Measurements from ENCODE around the gene ELOVL6.
A peak's percentile ranks its signal among the peaks of the same experiment; 100 is the strongest.

The ELOVL6 gene

DNA sequence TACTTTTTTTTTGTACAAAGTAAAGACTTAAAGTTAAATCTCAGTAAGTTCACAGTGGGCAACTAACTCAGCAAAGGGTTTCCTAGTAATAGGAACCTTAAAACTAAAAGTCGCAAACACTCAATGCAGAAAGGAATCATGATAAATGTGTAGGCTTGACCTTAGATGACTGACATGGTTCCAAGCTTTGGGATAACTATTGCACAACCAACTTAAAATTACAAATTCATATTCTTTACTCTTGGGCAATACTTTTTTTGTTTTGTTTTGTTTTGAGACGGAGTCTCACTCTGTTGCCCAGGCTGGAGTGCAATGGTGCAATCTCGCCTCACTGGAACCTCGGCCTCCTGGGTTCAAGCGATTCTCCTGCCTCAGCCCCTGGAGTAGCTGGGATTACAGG, 8.2 kb downstream of the ELOVL6 start:
- no peak for DNase-seq
- H4K5ac ChIP-seq (ENCODE audit: low read length), result no peak overlapping the region
- H2AK5ac ChIP-seq (ENCODE audit: low read length), result no peak overlapping the region

DNA sequence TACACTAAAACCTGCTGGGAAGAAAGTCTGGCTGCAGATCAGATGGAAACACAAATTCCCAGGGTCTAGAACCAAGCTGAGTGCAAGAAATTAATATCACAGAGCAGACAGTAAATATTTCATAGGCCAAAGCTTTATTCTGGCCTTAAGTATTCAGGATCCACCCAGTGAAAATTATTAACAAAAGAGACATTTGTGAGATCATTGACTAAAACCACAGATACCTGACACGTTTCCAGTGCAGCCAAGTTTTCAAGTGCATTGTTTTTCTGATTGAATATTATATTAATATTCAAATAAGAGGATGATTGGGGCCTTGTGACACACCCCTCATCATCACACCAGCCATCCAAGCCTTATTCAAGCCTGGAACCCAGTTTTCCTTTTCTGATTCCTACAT, 10.3 kb downstream of the ELOVL6 start:
- H3K4me3 ChIP-seq (ENCODE audit: low read length), result no peak overlapping the region
- DNase-seq, result no peak

More for the DNA sequence above, 8.2 kb downstream of the ELOVL6 start:
- Histone ChIP-seq H3K4me2 (ENCODE audit: low read length) (no peak overlapping the region), H3K18ac (ENCODE audit: low read length) (no peak overlapping the region), H2BK5ac (ENCODE audit: low read length) (no peak overlapping the region), H3K56ac (ENCODE audit: low read length) (no peak overlapping the region), H3K23ac (ENCODE audit: low read length) (no peak overlapping the region), H3K79me1 (ENCODE audit: low read length) (peaks cover 4% of the 10 kb centered on the region), H3K27me3 (ENCODE audit: insufficient read depth, low read length, poor library complexity) (no peaks in the 10 kb centered on the region), H4K8ac (ENCODE audit: low read depth, low read length) (no peak overlapping the region), H3K9ac (ENCODE audit: low read length) (no peak overlapping the region), H3K4me1 (ENCODE audit: control insufficient read depth, low read depth, low read length) (peaks cover 2% of the 10 kb centered on the region), H2BK15ac (replicated peaks; ENCODE audit: low read depth) (no peak overlapping the region), H3K4ac (ENCODE audit: low read depth, low read length) (no peak overlapping the region), H3K27ac (ENCODE audit: low read depth, low read length) (no peak overlapping the region), H3K79me2 (ENCODE audit: control insufficient read depth, insufficient read depth, low read length) (peaks cover 26% of the 10 kb centered on the region), H3K36me3 (ENCODE audit: control insufficient read depth, insufficient read depth, low read length) (no peaks in the 10 kb centered on the region), H2BK120ac (ENCODE audit: low read depth, low read length) (no peak overlapping the region), H3K4me3 (ENCODE audit: low read length) (no peak overlapping the region)
- WGBS (ENCODE audit: extremely low coverage, insufficient coverage, low lambda C conversion rate), result no CpG with 5 or more reads among the region's 5 CpGs

GRCh38 chr4:110184791-110185155, 13.6 kb downstream of the ELOVL6 start:
- H4K8ac ChIP-seq (ENCODE audit: low read depth, low read length), result no peak overlapping the region
- no peak for DNase-seq
- H3K4ac ChIP-seq (ENCODE audit: low read depth, low read length), result no peak overlapping the region
- H2BK5ac ChIP-seq (ENCODE audit: low read length), result peak overlapping the region; percentile 10
- H3K4me1 ChIP-seq (ENCODE audit: control insufficient read depth, low read depth, low read length), result peaks cover 6% of the 10 kb centered on the region
- peak overlapping the region; percentile 81 for H3K27ac ChIP-seq (ENCODE audit: low read depth, low read length)
- H3K56ac ChIP-seq (ENCODE audit: low read length), result peak overlapping the region; percentile 18
- H3K9ac ChIP-seq (ENCODE audit: low read length), result peak overlapping the region; percentile 0
- no peak overlapping the region for H3K4me2 ChIP-seq (ENCODE audit: low read length)
- no peaks in the 10 kb centered on the region for H3K27me3 ChIP-seq (ENCODE audit: insufficient read depth, low read length, poor library complexity)
- H3K79me2 ChIP-seq (ENCODE audit: control insufficient read depth, insufficient read depth, low read length), result peaks cover 20% of the 10 kb centered on the region
- H3K23ac ChIP-seq (ENCODE audit: low read length), result no peak overlapping the region
- peak overlapping the region; percentile 92 for H2BK15ac ChIP-seq (replicated peaks; ENCODE audit: low read depth)
- no peaks in the 10 kb centered on the region for H3K36me3 ChIP-seq (ENCODE audit: control insufficient read depth, insufficient read depth, low read length)
- no peak overlapping the region for H2AK5ac ChIP-seq (ENCODE audit: low read length)
- peaks cover 6% of the 10 kb centered on the region for H3K79me1 ChIP-seq (ENCODE audit: low read length)
- no peak overlapping the region for H3K4me3 ChIP-seq (ENCODE audit: low read length)
- peak overlapping the region; percentile 86 for H3K18ac ChIP-seq (ENCODE audit: low read length)
- no peak overlapping the region for H4K5ac ChIP-seq (ENCODE audit: low read length)
- no CpG with 5 or more reads among the region's 1 CpG for WGBS (ENCODE audit: extremely low coverage, insufficient coverage, low lambda C conversion rate)
- H2BK120ac ChIP-seq (ENCODE audit: low read depth, low read length), result no peak overlapping the region

More for the DNA sequence above, 10.3 kb downstream of the ELOVL6 start:
- Histone ChIP-seq H3K27me3 (ENCODE audit: insufficient read depth, low read length, poor library complexity) (no peaks in the 10 kb centered on the region), H2BK15ac (replicated peaks; ENCODE audit: low read depth) (no peak overlapping the region), H2AK5ac (ENCODE audit: low read length) (no peak overlapping the region), H3K4ac (ENCODE audit: low read depth, low read length) (no peak overlapping the region), H3K27ac (ENCODE audit: low read depth, low read length) (no peak overlapping the region), H3K4me2 (ENCODE audit: low read length) (no peak overlapping the region), H3K79me2 (ENCODE audit: control insufficient read depth, insufficient read depth, low read length) (peaks cover 23% of the 10 kb centered on the region), H3K18ac (ENCODE audit: low read length) (no peak overlapping the region), H2BK120ac (ENCODE audit: low read depth, low read length) (no peak overlapping the region), H3K9ac (ENCODE audit: low read length) (no peak overlapping the region), H3K4me1 (ENCODE audit: control insufficient read depth, low read depth, low read length) (peaks cover 6% of the 10 kb centered on the region), H4K5ac (ENCODE audit: low read length) (no peak overlapping the region), H3K36me3 (ENCODE audit: control insufficient read depth, insufficient read depth, low read length) (no peaks in the 10 kb centered on the region), H4K8ac (ENCODE audit: low read depth, low read length) (no peak overlapping the region), H3K79me1 (ENCODE audit: low read length) (peaks cover 4% of the 10 kb centered on the region), H3K56ac (ENCODE audit: low read length) (no peak overlapping the region), H2BK5ac (ENCODE audit: low read length) (no peak overlapping the region), H3K23ac (ENCODE audit: low read length) (no peak overlapping the region)
- WGBS (ENCODE audit: extremely low coverage, insufficient coverage, low lambda C conversion rate), result no CpG with 5 or more reads among the region's 1 CpG

DNA sequence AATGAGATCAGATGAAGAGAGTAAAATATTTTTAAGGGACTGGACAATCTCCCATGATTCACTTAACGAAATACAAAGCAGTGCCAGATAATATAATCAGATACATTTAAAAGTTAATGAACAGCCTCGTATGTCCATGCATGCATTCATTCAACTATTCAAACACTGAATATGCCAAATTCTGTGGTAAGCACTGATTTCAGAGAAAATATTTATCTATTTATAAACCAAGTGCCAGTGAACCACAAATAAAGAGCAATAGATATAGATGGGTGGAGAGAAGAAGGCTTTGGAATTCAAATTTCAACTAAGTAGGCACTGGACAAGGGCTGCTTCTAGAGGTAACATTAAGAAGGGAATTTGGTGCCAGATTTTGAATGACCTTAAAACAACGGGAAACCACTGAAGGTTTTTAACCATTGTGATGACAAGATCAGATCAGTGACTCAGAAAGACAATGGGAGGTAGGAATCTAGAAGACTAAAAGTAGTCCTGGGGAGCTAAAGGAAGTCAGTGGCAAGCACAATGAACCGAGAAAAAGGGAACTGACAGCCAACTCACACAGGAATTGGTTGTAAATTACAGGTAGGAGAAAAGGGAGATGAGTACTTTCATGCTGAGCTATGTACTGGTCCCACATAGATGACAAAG, 14.2 kb downstream of the ELOVL6 start:
- Histone ChIP-seq H3K79me1 (ENCODE audit: low read length) (peaks cover 7% of the 10 kb centered on the region), H3K9ac (ENCODE audit: low read length) (peak overlapping the region; percentile 0), H2BK120ac (ENCODE audit: low read depth, low read length) (no peak overlapping the region), H3K79me2 (ENCODE audit: control insufficient read depth, insufficient read depth, low read length) (peaks cover 20% of the 10 kb centered on the region), H3K27me3 (ENCODE audit: insufficient read depth, low read length, poor library complexity) (no peaks in the 10 kb centered on the region), H3K4ac (ENCODE audit: low read depth, low read length) (no peak overlapping the region), H3K18ac (ENCODE audit: low read length) (peak overlapping the region; percentile 86), H3K23ac (ENCODE audit: low read length) (no peak overlapping the region), H4K8ac (ENCODE audit: low read depth, low read length) (no peak overlapping the region), H3K36me3 (ENCODE audit: control insufficient read depth, insufficient read depth, low read length) (no peaks in the 10 kb centered on the region), H4K5ac (ENCODE audit: low read length) (no peak overlapping the region), H3K56ac (ENCODE audit: low read length) (peak overlapping the region; percentile 18), H3K4me1 (ENCODE audit: control insufficient read depth, low read depth, low read length) (peaks cover 6% of the 10 kb centered on the region), H3K27ac (ENCODE audit: low read depth, low read length) (peak overlapping the region; percentile 81), H3K4me2 (ENCODE audit: low read length) (no peak overlapping the region), H3K4me3 (ENCODE audit: low read length) (no peak overlapping the region), H2BK15ac (replicated peaks; ENCODE audit: low read depth) (no peak overlapping the region), H2AK5ac (ENCODE audit: low read length) (no peak overlapping the region), H2BK5ac (ENCODE audit: low read length) (peak overlapping the region; percentile 10)
- peak; percentile 92 for DNase-seq
- no CpG with 5 or more reads among the region's 4 CpGs for WGBS (ENCODE audit: extremely low coverage, insufficient coverage, low lambda C conversion rate)

DNA sequence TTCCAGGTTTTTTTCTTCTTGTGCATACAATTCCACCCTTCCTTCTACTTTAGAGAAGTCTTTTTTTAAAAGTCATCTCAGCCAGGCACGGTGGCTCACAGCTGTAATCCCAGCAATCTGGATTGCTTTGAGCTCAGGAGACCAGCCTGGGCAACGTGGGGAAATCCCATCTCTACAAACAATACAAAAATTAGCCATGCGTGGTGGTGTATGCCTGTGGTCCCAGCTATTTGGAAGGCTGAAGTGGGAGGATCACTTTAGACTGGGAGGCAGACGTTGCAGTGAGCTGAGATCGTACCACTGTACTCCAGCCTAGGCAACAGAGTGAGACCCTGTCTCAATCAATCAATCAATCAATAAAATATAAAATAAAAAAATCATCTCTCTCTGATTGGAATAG, 14.8 kb downstream of the ELOVL6 start:
- H3K4ac ChIP-seq (ENCODE audit: low read depth, low read length), result no peak overlapping the region
- H2AK5ac ChIP-seq (ENCODE audit: low read length), result no peak overlapping the region
- WGBS (ENCODE audit: extremely low coverage, insufficient coverage, low lambda C conversion rate), result no CpG with 5 or more reads among the region's 5 CpGs
- peak overlapping the region; percentile 52 for H3K56ac ChIP-seq (ENCODE audit: low read length)
- H3K4me1 ChIP-seq (ENCODE audit: control insufficient read depth, low read depth, low read length), result peaks cover 6% of the 10 kb centered on the region
- no peak overlapping the region for H3K4me3 ChIP-seq (ENCODE audit: low read length)
- H3K27me3 ChIP-seq (ENCODE audit: insufficient read depth, low read length, poor library complexity), result no peaks in the 10 kb centered on the region
- no peak overlapping the region for H3K27ac ChIP-seq (ENCODE audit: low read depth, low read length)
- no peak overlapping the region for H4K8ac ChIP-seq (ENCODE audit: low read depth, low read length)
- peaks cover 16% of the 10 kb centered on the region for H3K79me2 ChIP-seq (ENCODE audit: control insufficient read depth, insufficient read depth, low read length)
- H3K36me3 ChIP-seq (ENCODE audit: control insufficient read depth, insufficient read depth, low read length), result no peaks in the 10 kb centered on the region
- no peak overlapping the region for H2BK15ac ChIP-seq (replicated peaks; ENCODE audit: low read depth)
- no peak overlapping the region for H3K9ac ChIP-seq (ENCODE audit: low read length)
- peak; percentile 48 for DNase-seq
- H3K23ac ChIP-seq (ENCODE audit: low read length), result no peak overlapping the region
- H3K4me2 ChIP-seq (ENCODE audit: low read length), result no peak overlapping the region
- H2BK5ac ChIP-seq (ENCODE audit: low read length), result no peak overlapping the region
- no peak overlapping the region for H4K5ac ChIP-seq (ENCODE audit: low read length)
- H2BK120ac ChIP-seq (ENCODE audit: low read depth, low read length), result no peak overlapping the region
- H3K79me1 ChIP-seq (ENCODE audit: low read length), result peaks cover 5% of the 10 kb centered on the region
- H3K18ac ChIP-seq (ENCODE audit: low read length), result no peak overlapping the region

- H3K4me2 ChIP-seq (ENCODE audit: low read length), result no peak overlapping the region
- DNase-seq, result no peak
- H4K5ac ChIP-seq (ENCODE audit: low read length), result no peak overlapping the region
- no peak overlapping the region for H3K23ac ChIP-seq (ENCODE audit: low read length)
- peaks cover 6% of the 10 kb centered on the region for H3K4me1 ChIP-seq (ENCODE audit: control insufficient read depth, low read depth, low read length)
- H3K9ac ChIP-seq (ENCODE audit: low read length), result no peak overlapping the region
- H3K36me3 ChIP-seq (ENCODE audit: control insufficient read depth, insufficient read depth, low read length), result no peaks in the 10 kb centered on the region
- H3K27ac ChIP-seq (ENCODE audit: low read depth, low read length), result no peak overlapping the region
- no peak overlapping the region for H3K4ac ChIP-seq (ENCODE audit: low read depth, low read length)
- no peak overlapping the region for H2AK5ac ChIP-seq (ENCODE audit: low read length)
- H2BK120ac ChIP-seq (ENCODE audit: low read depth, low read length), result no peak overlapping the region
- WGBS (ENCODE audit: extremely low coverage, insufficient coverage, low lambda C conversion rate), result no CpG with 5 or more reads among the region's 5 CpGs
- peaks cover 5% of the 10 kb centered on the region for H3K79me1 ChIP-seq (ENCODE audit: low read length)
- H3K79me2 ChIP-seq (ENCODE audit: control insufficient read depth, insufficient read depth, low read length), result peaks cover 16% of the 10 kb centered on the region
- no peak overlapping the region for H2BK5ac ChIP-seq (ENCODE audit: low read length)
- H3K4me3 ChIP-seq (ENCODE audit: low read length), result no peak overlapping the region
- no peak overlapping the region for H2BK15ac ChIP-seq (replicated peaks; ENCODE audit: low read depth)
- H3K56ac ChIP-seq (ENCODE audit: low read length), result no peak overlapping the region
- no peak overlapping the region for H4K8ac ChIP-seq (ENCODE audit: low read depth, low read length)
- no peaks in the 10 kb centered on the region for H3K27me3 ChIP-seq (ENCODE audit: insufficient read depth, low read length, poor library complexity)
- H3K18ac ChIP-seq (ENCODE audit: low read length), result no peak overlapping the region
Observed at GRCh38 chr4:110183058-110183457, 15.4 kb downstream of the ELOVL6 start.

All from mesendoderm (in vitro differentiated cells).